ENCODE measurements around the gene CWF19L1. TPM values are rescaled to one million over a fixed set of nuclear protein-coding genes. Genes with fewer than 3 reads are reported as not detected.

CWF19L1 gene
- total and polyA plus RNA-seq, 4 donors: 13.4 to 24.5 (median 18.3) TPM

DNA sequence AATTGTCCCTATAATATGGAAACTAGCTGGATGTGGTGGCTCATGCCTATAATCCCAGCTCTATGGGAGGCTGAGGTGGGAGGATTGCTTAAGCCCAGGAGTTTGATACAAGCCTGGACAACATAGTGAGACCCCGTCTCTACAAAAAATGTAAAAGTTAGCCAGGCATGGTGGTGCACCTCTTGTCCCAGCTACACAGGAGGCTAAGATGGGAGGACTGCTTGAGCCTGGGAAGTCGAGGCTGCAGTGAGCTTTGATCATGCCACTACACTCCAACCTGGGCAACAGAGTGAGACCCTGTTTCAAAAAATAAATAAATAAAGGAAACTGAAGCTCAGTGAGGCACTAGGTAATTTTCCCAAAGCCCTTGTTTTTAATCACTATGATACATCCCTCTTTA is 65.9 kb downstream of the CWF19L1 start:
- ATAC-seq (ENCODE audit: low FRiP score): no peak
- Histone ChIP-seq H3K9me3 (ENCODE audit: control insufficient read depth, low read length) (no peaks in the 10 kb centered on the region), H3K27me3 (ENCODE audit: control insufficient read depth in 1 of 2, insufficient read depth in 2 of 2, low read length in 1 of 2) (no peaks in the 10 kb centered on the region), H3K27ac (ENCODE audit: low read depth in 1 of 2, low read length in 2 of 2) (no peak overlapping the region), H3K4me1 (ENCODE audit: control insufficient read depth in 1 of 2, insufficient read depth in 2 of 2, low read length in 2 of 2) (no peaks in the 10 kb centered on the region), H3K4me3 (ENCODE audit: low read length in 2 of 2) (no peak overlapping the region), H3K36me3 (ENCODE audit: control insufficient read depth in 1 of 2, insufficient read depth in 2 of 2, low read length in 1 of 2) (peaks cover 3 to 5% of the 10 kb centered on the region in 2 donors)
- 91 to 94% methylated on average over 2 of the region's 2 CpGs for whole genome bisulfite sequencing, 2 donors
- no peak for DNase-seq
- intact Hi-C loops (cut with DNase I): no loop called here

DNA sequence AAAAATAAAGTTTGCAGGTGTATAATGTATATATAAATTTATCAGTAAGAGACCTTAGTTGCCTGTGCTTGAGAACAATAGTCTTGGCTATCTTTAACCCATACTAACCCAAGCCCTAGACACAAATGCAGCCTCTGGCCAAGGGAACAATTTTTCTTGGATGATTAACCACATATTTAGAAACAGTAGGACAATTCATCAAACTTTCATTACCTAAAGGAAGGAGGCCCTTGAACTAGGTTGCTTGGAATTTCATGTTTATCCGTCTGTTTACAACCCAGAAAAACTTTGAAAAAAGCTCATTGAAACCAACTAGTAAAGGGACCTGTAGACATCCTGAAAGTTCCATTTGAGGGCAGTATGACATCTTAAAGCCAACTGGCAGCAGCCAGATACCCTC is 72.7 kb downstream of the CWF19L1 start:
- no peaks in the 10 kb centered on the region for H3K4me1 ChIP-seq (ENCODE audit: control insufficient read depth in 1 of 2, insufficient read depth in 2 of 2, low read length in 2 of 2)
- 47 to 68% methylated on average over 1 of the region's 1 CpG for WGBS, 2 donors
- intact Hi-C loops (cut with DNase I): no loop called here
- ATAC-seq (ENCODE audit: low FRiP score) (no peak), DNase-seq (no peak)
- no peak overlapping the region for H3K4me3 ChIP-seq (ENCODE audit: low read length in 2 of 2)
- no peaks in the 10 kb centered on the region for H3K9me3 ChIP-seq (ENCODE audit: control insufficient read depth, low read length)
- no peak overlapping the region for H3K27ac ChIP-seq (ENCODE audit: low read depth in 1 of 2, low read length in 2 of 2)
- H3K36me3 ChIP-seq (ENCODE audit: control insufficient read depth in 1 of 2, insufficient read depth in 2 of 2, low read length in 1 of 2): peaks cover 7 to 9% of the 10 kb centered on the region in 2 donors
- H3K27me3 ChIP-seq (ENCODE audit: control insufficient read depth in 1 of 2, insufficient read depth in 2 of 2, low read length in 1 of 2): no peaks in the 10 kb centered on the region

GRCh38 chr10:100192350-100192749 is 75.1 kb downstream of the CWF19L1 start:
- no peaks in the 10 kb centered on the region for H3K9me3 ChIP-seq (ENCODE audit: control insufficient read depth, low read length)
- ATAC-seq (ENCODE audit: low FRiP score) (no peak), DNase-seq (no peak)
- no peak overlapping the region for H3K4me3 ChIP-seq (ENCODE audit: low read length in 2 of 2)
- H3K27ac ChIP-seq (ENCODE audit: low read depth in 1 of 2, low read length in 2 of 2): no peak overlapping the region
- 84 to 87% methylated on average over 2 of the region's 2 CpGs for WGBS, 2 donors
- H3K27me3 ChIP-seq (ENCODE audit: control insufficient read depth in 1 of 2, insufficient read depth in 2 of 2, low read length in 1 of 2): no peaks in the 10 kb centered on the region
- intact Hi-C loops (cut with DNase I): no loop called here
- H3K4me1 ChIP-seq (ENCODE audit: control insufficient read depth in 1 of 2, insufficient read depth in 2 of 2, low read length in 2 of 2): no peaks in the 10 kb centered on the region
- H3K36me3 ChIP-seq (ENCODE audit: control insufficient read depth in 1 of 2, insufficient read depth in 2 of 2, low read length in 1 of 2): peaks cover 6 to 7% of the 10 kb centered on the region in 2 donors

- Histone ChIP-seq H3K4me1 (ENCODE audit: control insufficient read depth in 1 of 2, insufficient read depth in 2 of 2, low read length in 2 of 2) (peaks cover 0 to 1% of the 10 kb centered on the region in 2 donors), H3K36me3 (ENCODE audit: control insufficient read depth in 1 of 2, insufficient read depth in 2 of 2, low read length in 1 of 2) (peaks cover 2 to 6% of the 10 kb centered on the region in 2 donors), H3K4me3 (ENCODE audit: low read length in 2 of 2) (peak overlapping the region; percentile 43 to 74), H3K9me3 (ENCODE audit: control insufficient read depth, low read length) (no peaks in the 10 kb centered on the region), H3K27ac (ENCODE audit: low read depth in 1 of 2, low read length in 2 of 2) (peak overlapping the region in 1 of 2 donors; percentile 46), H3K27me3 (ENCODE audit: control insufficient read depth in 1 of 2, insufficient read depth in 2 of 2, low read length in 1 of 2) (no peaks in the 10 kb centered on the region)
- 38 to 42% methylated on average over 28 of the region's 28 CpGs for WGBS, 2 donors
- intact Hi-C loops (cut with DNase I): loop anchor here in 1 of 2 donors (5.0 to 10.0 kb wide), 2 partner anchors 41 to 442 kb away; partner anchors contain the start of gene CHUK
- peak in 1 of 2 donors; percentile 52 for DNase-seq
- peak; percentile 27 for ATAC-seq (ENCODE audit: low FRiP score)
Observed at GRCh38 chr10:100186253-100187212, 80.9 kb downstream of the CWF19L1 start.

DNA sequence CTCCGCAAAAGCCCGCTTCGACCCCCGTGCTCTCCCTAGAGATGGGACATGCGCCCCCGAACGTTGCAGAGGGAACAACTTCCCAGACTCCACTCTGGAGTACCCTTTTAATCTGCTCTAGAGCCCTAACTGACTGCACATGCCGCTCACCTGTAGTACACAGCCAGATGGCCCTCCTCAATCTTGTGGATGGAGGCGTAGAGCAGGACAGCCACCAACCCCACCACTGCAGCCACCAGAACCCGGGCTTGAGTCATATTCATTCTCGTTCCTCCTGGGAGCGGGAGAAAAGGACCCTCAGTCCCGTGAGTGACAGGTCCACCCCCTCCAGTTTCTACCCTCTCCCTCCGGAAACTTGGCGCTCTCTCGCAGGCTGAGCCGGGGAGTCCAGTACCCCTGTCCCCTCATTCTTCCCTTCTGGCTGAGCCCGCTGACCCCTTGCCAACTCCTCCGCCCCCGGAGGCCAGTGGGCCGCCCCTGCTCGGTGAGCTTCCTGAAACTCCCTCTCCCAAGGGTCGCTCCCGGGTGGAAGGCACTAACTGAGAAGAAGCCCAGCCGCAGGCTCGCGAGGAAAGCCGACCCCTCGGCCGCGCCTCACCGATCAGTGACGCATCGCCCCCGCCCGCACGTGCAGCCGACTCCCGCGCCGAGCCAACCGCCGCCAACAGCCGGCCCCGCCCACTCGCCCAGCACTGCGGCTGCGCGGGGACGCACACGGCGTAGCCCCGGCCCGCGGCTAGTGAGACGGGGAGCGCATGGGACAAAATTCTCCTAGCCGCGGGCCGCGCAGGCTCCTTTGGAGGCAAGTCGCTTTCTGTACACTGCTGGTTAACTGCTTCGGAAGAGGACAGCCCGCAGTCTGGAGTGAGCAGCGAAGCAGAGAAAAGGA is 81.8 kb downstream of the CWF19L1 start, which contains the start of gene ERLIN1:
ERLIN1 (minus strand) TSS at position 666 of the 889 bp plus-strand sequence; CDS start at position 263, 403 bp downstream.
- intact Hi-C loops (cut with DNase I): loop anchor here in 1 of 2 donors (5.0 to 10.0 kb wide), 2 partner anchors 42 to 441 kb away; partner anchors contain the start of gene CHUK
- ATAC-seq (ENCODE audit: low FRiP score): peak; percentile 99
- Histone ChIP-seq H3K4me3 (ENCODE audit: low read length in 2 of 2) (peak within 1 kb of the TSS; percentile 43 to 74), H3K36me3 (ENCODE audit: control insufficient read depth in 1 of 2, insufficient read depth in 2 of 2, low read length in 1 of 2) (peaks cover 0 to under 1% of the 10 kb centered on the region in 2 donors), H3K27ac (ENCODE audit: low read depth in 1 of 2, low read length in 2 of 2) (peak within 1 kb of the TSS in 1 of 2 donors; percentile 46), H3K27me3 (ENCODE audit: control insufficient read depth in 1 of 2, insufficient read depth in 2 of 2, low read length in 1 of 2) (no peaks in the 10 kb centered on the region), H3K4me1 (ENCODE audit: control insufficient read depth in 1 of 2, insufficient read depth in 2 of 2, low read length in 2 of 2) (peaks cover 0 to 1% of the 10 kb centered on the region in 2 donors), H3K9me3 (ENCODE audit: control insufficient read depth, low read length) (no peaks in the 10 kb centered on the region)
- 0% methylated on average over 61 to 65 of the region's 65 CpGs for WGBS, 2 donors
- peak; percentile 95 to 98 for DNase-seq

GRCh38 chr10:100184840-100185239 is 82.6 kb downstream of the CWF19L1 start:
- 1 to 2% methylated on average over 4 of the region's 4 CpGs for WGBS, 2 donors
- intact Hi-C loops (cut with DNase I): loop anchor here in 1 of 2 donors (5.0 to 10.0 kb wide), 2 partner anchors 42 to 440 kb away; partner anchors contain the start of gene CHUK
- Histone ChIP-seq H3K9me3 (ENCODE audit: control insufficient read depth, low read length) (no peaks in the 10 kb centered on the region), H3K27me3 (ENCODE audit: control insufficient read depth in 1 of 2, insufficient read depth in 2 of 2, low read length in 1 of 2) (no peaks in the 10 kb centered on the region), H3K27ac (ENCODE audit: low read depth in 1 of 2, low read length in 2 of 2) (no peak overlapping the region), H3K4me3 (ENCODE audit: low read length in 2 of 2) (peak overlapping the region; percentile 43 to 71), H3K4me1 (ENCODE audit: control insufficient read depth in 1 of 2, insufficient read depth in 2 of 2, low read length in 2 of 2) (peaks cover 0 to 1% of the 10 kb centered on the region in 2 donors), H3K36me3 (ENCODE audit: control insufficient read depth in 1 of 2, insufficient read depth in 2 of 2, low read length in 1 of 2) (no peaks in the 10 kb centered on the region)
- no peak for DNase-seq
- no peak for ATAC-seq (ENCODE audit: low FRiP score)

- 49 to 64% methylated on average over 1 of the region's 1 CpG for WGBS, 2 donors
- ATAC-seq (ENCODE audit: low FRiP score): no peak
- no peak overlapping the region for H3K27ac ChIP-seq (ENCODE audit: low read depth in 1 of 2, low read length in 2 of 2)
- no peaks in the 10 kb centered on the region for H3K27me3 ChIP-seq (ENCODE audit: control insufficient read depth in 1 of 2, insufficient read depth in 2 of 2, low read length in 1 of 2)
- no peak for DNase-seq
- H3K9me3 ChIP-seq (ENCODE audit: control insufficient read depth, low read length): no peaks in the 10 kb centered on the region
- H3K36me3 ChIP-seq (ENCODE audit: control insufficient read depth in 1 of 2, insufficient read depth in 2 of 2, low read length in 1 of 2): no peaks in the 10 kb centered on the region
- H3K4me3 ChIP-seq (ENCODE audit: low read length in 2 of 2): no peak overlapping the region
- peaks cover 0 to 1% of the 10 kb centered on the region in 2 donors for H3K4me1 ChIP-seq (ENCODE audit: control insufficient read depth in 1 of 2, insufficient read depth in 2 of 2, low read length in 2 of 2)
- intact Hi-C loops (cut with DNase I): loop anchor here in 1 of 2 donors (10.0 kb wide), 1 partner anchor 440 kb away; no protein-coding TSS in a partner anchor
Observed at GRCh38 chr10:100184426-100184825, 83.0 kb downstream of the CWF19L1 start.

- ATAC-seq (ENCODE audit: low FRiP score) (no peak), DNase-seq (no peak)
- no peaks in the 10 kb centered on the region for H3K9me3 ChIP-seq (ENCODE audit: control insufficient read depth, low read length)
- H3K4me3 ChIP-seq (ENCODE audit: low read length in 2 of 2): no peak overlapping the region
- H3K27ac ChIP-seq (ENCODE audit: low read depth in 1 of 2, low read length in 2 of 2): no peak overlapping the region
- intact Hi-C loops (cut with DNase I): loop anchor here in 1 of 2 donors (10.0 kb wide), 1 partner anchor 439 kb away; no protein-coding TSS in a partner anchor
- WGBS, 2 donors: 68 to 73% methylated on average over 3 of the region's 3 CpGs
- H3K36me3 ChIP-seq (ENCODE audit: control insufficient read depth in 1 of 2, insufficient read depth in 2 of 2, low read length in 1 of 2): no peaks in the 10 kb centered on the region
- H3K4me1 ChIP-seq (ENCODE audit: control insufficient read depth in 1 of 2, insufficient read depth in 2 of 2, low read length in 2 of 2): peaks cover 0 to 1% of the 10 kb centered on the region in 2 donors
- no peaks in the 10 kb centered on the region for H3K27me3 ChIP-seq (ENCODE audit: control insufficient read depth in 1 of 2, insufficient read depth in 2 of 2, low read length in 1 of 2)
Observed at GRCh38 chr10:100183481-100183880, 84.0 kb downstream of the CWF19L1 start.

Measured in aorta (tissue), 5 donors.